Activated T-cell treated with anti-CD3 and anti-CD28 coated beads, Interleukin-2, amount 50 U/mL, for 1 hour (primary cell): ENCODE results near the gene COPB2.
"Not testable (repeated sequence)": the region's sequence is repeated elsewhere in the genome, so short reads cannot be mapped to it uniquely, and the experiment has no call there.

ENCODE experiments used
- DNase-seq: peaks from one replicate; pipeline ENCODE4 v3.0.0-alpha.2; 2020

COPB2 gene

DNA sequence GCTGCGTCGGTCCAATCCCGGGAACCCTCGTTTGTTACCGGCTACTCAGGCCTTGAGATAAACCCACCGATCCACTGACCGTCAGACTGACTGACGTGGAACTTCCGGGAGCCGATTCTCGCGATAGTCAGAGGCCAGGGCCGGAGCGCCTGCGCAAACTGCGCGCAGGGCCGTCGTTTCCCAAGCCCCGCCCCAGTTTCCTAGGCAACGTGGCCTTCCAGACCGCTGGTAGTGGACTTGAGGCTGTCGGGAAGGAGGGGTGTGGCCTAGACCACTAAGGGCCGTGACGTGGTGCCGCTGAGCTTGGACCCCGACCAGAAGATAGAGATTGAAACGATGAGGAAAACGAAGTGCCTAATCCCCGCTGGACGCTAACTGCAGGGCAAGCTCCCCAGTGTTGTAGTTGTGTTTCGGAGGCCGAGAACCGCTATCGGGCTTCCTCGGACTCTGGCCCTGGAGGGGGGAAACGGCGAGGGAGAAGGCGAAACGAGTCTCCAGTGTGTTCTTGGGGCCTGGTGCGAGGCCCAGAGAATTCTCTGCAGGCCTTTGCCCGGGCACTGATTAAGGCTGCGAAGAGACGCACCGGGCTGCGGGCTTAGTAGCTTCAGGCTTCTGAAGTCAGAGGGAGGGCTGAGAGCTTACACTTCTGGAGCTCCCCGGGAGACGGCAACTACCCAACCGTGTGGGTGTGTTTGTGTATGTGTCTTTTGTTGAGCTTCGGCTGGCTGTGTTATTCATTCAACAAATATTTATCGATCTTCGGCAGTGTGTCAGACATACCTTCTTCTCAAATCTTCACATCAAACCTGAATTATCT is at the start of gene COPB2:
COPB2 (minus strand) TSS at position 96 of the 817 bp plus-strand sequence. CDS start 97 bp downstream, outside the sequence.
- DNase-seq, result peak; percentile 96

DNA sequence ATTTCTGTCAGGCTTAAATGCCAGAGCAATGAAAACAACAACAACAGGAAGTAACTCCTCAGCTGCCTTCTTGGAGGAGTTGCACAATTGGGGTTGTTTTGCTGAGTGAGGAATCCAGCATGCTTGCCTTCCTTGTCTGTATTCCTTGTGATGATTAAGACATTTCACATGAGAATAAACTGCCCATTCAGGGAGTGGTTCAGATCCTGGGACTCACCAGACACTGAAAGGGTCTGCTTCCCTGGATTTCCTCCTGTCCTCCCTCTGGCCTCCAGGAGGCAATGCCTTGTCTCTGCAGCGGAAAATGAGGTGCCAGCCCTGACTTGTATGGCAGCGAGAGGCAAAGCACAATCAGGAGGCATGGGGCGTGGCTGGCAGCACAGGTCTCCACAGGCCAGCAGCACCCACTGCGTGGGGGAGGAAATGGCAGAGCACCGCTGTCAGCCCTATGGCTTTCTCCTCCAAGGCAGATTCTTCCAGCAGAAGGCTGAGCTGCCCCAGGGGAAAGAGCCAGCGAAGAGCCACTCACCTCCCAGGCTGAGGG is 45.4 kb upstream of the COPB2 start:
- no peak for DNase-seq

DNA sequence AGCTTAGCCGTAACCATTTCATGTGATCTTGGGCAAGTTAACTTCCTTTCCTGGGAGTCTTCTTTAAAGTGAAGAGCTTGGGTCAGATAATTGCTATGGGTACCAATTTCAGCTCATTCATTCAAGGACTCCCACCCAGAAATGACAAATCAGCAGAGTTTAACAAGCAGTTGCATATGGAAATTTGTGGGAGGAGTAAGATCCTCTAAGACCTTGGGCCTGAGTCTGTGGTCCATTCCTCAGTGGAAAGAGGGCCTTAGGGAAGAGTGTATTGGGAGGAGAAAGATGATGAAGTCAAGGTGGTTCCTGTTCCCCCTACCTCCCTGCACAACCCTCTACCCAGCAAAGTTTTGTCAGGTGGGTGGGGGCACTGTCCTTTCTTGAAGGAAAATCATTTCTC is 44.8 kb upstream of the COPB2 start:
- DNase-seq, result no peak

DNA sequence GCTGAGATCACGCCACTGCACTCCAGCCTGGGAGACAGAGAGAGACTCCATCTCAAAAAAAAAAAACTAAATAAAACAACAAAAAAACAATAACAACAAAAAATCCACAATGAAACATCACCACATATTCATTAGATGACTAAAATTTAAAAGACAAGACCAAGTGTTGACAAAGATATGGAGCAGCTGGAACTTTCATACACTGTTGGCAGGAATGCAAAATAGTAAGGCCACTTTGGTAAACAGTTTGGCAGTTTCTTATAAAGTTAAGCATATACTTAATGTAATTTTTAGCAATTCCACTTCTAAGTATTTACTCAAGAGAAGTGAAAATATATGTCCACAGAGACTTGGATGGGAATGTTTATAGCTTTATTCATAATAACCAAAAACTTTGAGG is 43.6 kb upstream of the COPB2 start:
- no peak for DNase-seq

DNA sequence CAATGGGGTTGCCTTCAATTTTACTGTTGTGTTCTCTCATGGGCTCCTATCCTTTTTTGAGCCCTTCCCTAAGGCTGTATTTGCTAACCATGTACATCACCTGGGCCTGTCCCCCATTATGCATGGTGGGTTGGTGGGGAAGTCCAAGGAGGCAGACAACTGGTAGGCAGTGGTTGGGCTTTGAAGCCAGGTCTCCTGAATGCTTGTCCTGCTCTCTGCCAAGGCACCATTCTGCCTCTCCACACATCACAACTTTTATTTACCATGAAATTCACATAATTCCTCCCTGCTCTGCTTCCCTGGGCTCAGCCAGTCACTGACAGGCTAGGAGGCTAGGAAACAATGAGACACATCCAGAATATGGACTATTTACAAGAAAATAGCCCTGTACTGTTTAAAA is 41.0 kb upstream of the COPB2 start:
- no peak for DNase-seq

DNA sequence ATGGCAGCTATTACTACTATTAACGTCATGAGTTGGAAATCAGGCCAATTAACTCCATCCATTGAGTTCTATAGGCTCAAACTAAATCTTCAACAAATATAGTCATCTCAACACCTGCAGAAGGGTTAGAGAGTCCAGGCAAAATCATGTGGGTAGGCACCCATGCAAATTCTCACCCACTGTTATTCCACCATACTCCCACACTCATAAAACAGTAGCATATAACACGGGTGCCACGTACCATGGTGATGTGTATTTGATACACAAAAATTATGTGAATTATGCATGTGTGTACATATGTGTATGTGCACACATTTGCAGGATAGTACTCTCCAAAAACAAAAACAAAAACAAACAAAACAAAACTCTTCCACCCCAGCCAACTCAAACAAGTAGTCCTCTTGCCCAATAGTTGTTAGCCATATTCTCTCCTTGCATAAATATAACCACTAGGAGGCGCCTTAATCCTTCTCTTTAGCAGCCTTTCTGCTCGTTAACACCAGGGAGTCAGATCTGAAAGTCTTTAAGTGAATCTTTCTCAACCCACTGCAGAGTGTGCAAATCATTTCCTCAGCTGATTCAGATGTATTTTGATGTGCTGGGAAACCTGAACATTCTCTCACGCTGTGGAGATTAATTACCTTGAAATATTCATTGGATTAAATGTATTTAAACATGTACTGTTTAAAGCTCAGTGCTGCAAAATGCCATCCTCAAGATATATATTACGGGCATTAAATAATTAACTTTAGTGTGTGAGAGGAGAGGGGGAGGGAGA is 38.0 kb upstream of the COPB2 start:
- DNase-seq, result no peak

DNA sequence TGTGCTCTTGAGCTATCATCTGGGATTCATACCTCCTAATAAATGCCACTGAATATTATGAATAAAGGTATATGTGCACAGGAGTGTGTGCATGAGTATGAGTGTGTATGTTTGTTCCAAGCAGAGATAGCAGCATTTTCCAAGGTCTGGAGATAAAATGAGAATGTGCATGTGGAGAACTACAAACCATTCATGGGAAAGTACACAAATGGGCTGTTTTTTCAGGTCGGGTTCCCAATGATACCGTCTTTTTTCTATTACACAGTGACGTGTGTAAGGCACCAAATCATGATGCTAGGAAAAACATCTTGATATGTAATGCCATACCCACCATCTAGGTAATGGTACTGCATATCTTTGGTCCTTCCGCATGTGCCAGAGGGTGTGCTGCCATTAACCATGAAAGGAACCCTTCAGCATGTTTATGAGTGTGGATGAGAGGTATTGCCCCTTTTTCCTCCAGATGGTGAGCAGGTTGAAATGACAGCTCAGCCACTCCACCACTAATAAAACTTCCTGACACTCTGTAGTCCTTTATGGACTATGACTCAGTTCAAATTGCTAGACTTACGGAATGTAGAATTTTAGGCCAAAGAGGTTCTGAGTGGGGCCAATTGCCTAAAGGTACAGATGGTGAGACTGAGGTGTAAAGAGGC is 36.4 kb upstream of the COPB2 start:
- DNase-seq, result no peak

DNA sequence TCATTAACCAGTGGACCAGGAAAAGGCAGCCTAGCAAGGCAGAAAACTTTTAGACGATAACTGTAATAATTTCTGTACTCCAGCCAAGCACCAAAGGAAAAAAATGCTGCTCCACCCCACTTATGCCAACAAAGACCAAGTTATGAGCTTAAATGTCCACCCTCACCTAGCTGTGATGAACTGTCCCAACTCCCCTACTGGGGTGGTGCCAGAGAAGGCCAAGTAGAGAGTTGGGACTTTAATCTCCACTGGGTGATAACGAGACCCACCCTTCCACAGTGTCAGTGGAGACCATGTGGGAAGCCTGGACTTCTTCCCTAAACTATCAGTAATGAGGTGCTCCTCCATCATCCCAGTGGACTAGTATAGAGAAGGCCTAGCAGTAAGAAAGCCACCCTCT is 33.8 kb upstream of the COPB2 start:
- DNase-seq, result no peak

DNA sequence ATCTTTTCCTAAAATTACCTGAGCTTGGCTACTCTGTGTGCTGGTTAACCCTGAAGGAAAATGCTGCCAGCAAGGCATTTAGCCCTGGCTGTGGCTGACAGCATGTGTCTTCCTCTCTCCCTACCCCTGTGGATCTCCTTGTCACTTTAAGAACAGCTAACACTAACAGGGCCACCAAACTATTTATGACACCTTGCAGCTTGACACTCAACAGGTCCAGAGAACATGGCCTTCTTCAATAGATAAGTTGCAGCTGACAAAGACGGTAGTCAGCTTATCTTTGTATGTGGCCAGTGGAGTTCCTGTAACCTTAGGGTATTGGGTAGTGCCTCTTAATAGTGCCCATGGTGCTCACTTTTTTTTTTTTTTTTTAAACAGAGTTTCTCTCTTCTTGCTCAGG is 32.0 kb upstream of the COPB2 start:
- no peak for DNase-seq

DNA sequence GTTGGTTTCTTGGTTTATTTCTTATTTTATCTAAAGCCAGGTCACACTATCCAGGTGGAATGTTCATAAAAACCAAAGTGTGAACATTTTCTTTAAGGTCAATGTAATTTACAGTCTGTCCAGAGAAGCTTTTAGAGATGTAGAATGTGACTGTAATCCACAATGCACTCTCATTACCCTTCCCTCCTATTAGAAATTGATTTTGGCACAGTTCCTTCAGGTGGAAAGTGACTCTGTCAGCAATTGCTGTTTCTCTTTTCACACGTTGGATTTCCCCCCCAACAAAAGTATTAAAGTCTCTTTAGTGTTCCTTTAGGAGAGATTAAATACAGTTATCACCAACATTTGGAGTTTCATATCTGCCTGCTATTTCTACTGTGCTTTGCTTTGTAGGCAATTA is 31.6 kb upstream of the COPB2 start:
- no peak for DNase-seq

DNA sequence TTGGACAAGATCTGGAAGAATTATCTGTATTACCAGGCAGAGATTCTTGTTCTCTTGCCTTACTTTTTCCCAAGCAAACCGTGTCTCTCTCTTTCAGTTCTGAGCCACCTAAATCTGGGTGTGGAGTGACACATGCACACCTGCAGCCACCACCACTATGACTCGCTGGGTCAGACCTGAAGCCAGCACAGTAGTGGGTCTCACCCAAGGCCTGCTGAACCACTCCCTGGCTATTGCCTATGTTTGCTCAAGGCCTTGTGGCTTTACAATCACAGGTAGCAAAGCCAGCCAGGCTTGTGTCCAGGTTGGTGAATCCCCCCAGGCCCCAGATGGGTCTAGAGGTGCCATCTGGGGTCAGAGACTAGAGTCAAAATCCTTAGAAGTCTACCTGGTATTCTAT is 28.7 kb upstream of the COPB2 start:
- DNase-seq, result no peak

DNA sequence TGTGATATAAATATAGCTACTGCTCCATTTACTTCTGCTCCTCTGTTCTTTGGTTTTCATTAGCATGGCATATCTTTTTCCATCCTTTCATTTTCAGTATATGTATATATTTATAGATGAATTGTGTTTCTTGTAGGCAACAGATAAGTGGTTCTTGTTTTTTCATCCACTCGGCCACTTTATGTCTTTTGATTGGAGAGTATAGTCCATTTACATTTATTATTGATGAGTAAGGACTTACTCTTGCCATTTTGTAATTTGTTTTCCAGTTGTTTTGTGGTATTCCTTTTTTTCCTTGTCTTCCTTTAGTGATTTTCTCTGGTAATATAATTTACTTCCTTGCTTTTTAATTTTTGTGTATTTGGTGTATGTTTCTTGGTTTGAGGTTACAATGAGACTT is 26.8 kb upstream of the COPB2 start:
- DNase-seq, result no peak

DNA sequence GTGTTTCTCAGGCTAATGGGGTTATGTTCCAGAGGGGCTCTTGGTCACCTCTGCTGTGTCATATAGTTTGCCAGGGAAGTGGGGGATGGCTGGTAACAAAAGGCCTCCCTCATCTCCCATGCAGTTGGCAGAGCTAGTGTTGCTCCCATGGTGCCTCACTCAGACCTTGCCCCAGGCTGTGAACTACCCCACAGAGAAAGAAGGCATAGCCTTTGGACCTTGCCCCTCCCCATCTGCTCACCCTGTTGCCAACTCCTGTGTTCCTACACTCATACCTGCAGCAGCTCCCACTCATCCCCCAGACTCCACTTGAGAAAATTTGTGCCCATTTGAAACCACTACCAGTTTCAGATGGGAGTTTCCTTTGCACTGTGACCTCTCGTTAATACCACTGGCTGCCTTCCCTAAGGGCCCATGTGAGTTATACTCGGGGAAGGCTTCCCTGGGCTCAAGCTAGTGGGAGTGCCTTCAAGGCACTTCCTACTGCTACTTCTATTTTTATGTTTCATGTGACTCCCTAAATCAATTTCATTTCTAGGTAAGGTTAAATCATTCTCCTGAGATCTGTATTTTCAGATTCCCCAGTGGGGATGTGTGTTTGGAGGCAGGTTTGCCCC is 25.3 kb upstream of the COPB2 start:
- no peak for DNase-seq

DNA sequence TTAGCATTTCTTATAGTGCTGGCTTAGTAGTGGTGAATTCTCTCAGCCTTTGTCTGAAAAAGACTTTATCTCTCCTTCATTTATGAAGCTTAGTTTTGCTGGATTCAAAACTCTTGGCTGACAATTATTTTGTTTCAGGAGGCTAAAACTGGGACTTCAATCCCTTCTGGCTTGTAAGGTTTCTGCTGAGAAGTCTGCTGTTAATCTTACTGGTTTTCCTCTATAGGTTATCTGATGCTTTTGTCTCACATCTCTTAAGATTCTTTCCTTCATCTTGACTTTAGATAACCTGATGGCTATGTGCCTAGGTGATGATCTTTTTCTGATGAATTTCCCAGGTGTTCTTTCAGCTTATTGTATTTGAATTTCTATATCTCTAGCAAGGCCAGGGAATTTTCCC is 23.4 kb upstream of the COPB2 start:
- DNase-seq, result not testable (repeated sequence)

DNA sequence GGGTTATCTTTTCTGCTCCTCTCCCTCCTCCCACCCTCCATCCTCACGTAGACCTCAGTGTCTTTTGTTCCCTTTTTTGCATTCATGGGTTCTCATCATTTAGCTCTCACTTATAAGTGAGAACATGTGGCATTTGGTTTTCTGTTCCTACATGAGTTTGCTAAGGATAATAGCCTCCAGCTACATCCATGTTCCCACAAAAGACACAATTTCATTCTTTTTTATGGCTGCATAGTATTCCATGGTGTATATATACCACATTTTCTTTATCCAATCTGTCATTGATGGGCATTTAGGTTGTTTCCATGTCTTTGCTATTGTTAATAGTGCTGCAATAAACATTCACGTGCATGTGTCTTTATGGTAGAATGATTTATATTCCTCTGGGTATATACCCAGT is 11.7 kb upstream of the COPB2 start:
- not testable (repeated sequence) for DNase-seq

DNA sequence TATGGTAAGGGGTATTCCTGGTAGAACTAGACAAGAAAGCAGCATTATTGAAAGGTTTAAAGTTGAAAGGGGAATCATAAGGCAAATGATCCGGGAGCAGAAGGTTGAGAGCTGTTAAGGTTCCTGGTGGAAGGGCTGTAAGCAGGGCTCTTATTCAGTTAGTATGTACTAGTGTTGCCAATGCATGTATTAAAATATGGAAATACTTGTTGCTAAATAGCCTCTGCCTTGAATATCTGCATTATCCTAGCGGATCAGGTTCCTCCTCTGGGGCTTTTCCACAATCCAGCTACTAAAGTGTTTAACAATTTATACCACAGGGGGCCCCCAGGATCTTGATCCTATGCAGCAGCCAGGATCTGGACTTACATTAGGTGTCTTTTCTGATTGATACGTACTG is 7.3 kb upstream of the COPB2 start:
- DNase-seq, result no peak

DNA sequence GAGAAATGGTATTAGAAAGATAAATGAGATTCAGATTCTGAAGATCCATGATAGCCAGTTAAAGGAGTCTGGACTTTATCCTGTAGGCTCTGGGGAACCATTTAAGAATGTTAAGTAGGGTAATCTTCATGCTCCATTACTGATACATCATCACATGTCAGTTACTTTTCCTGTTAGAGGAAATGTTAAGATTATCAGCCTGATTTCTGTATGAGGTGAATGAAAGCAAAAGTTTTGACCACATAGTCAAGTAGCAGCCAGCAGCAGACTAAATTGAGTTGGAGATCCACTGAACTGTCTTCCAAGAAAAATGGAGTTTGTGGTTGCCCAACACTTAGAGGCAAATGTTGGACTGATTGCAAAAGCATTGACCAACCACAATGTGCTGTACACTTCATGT is 4.7 kb upstream of the COPB2 start:
- DNase-seq, result no peak

DNA sequence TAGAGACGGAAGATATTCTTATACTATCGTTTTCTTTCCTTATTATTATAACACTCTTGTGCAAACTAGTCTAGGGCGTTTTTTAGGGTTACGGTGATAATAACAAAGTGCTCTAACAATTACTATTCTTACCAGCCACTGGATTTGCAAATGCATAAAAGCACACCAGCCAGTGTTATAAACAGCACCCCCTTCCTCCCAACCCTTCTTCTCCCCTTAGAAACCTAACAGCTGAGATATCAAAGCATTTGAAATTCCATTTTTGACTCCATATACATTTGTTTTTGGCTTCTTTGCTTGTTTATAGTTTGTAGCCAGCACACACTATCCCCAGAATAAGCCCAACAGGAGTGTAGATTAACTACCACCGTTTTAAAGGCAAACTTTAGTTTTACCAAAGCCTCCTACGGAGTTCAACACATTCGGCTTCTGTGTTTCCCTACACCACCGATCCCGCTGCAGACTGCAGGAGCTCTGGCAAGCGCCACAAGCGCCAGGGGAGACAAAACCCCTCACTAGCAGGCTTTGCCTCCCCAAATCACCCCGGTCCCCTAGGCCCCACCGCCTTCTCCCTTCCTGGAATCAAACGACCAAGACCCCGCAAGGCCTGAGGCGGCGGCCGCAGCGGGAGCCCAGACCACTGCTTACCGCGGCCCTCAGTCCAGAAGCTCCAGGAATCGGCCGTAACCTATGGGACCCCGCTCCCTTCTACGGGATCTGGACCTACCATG is 461 bp downstream of the COPB2 start:
- DNase-seq, result no peak

DNA sequence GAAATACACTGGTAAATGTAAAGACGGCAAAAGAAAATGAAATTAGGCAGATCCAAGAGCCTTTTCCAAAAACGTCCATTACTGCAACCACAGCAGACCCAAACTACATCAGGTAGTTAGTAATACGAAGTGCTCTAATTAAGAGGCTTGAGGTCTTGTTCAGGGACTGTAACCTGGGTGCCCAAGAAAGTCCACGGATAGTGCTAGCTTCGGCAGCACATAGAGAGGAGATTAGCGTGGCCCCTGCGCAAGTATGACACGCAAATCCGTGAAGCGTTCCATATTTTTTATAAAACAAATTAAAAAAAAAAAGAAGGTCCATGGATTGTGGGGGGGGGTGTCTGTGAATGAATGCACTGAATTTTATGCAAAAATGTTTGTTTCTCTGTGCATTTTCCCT is 1.4 kb downstream of the COPB2 start:
- no peak for DNase-seq

DNA sequence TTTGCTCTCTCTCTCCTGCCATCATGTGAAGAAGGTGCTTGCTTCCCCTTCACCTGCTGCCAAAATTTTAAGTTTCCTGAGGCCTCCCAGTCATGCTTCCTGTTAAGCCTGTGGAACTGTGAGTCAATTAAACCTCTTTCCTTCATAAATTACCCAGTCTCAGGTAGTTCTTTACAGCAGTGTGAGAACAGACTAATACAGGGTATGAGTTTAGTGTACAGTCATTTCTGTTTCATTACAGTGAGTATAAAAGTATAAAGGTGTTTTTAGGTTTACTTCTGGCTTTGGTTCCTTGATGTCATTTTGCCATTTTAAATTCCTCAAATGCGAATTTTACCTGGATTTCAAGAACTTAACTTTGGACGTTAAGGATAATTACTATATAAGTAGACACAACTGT is 7.2 kb downstream of the COPB2 start:
- DNase-seq, result not testable (repeated sequence)

DNA sequence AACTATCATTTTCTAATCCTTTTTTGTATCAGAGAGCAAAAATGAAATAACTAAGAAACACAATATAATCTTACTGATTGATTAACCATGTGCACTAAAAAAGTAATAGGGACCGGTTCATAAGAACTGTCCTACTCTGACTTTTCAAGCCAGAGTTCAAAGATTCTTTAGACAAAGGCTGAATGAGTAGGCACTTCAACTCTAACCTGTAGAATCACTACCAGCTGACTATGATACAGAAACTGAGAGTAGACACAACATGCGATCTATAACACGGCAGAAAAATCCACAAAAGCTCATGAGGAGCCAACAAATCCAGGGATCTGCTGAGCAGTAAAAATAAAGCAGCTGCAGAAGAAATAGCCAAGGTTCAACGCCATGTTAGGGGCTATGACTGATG is 8.9 kb downstream of the COPB2 start:
- DNase-seq, result no peak

DNA sequence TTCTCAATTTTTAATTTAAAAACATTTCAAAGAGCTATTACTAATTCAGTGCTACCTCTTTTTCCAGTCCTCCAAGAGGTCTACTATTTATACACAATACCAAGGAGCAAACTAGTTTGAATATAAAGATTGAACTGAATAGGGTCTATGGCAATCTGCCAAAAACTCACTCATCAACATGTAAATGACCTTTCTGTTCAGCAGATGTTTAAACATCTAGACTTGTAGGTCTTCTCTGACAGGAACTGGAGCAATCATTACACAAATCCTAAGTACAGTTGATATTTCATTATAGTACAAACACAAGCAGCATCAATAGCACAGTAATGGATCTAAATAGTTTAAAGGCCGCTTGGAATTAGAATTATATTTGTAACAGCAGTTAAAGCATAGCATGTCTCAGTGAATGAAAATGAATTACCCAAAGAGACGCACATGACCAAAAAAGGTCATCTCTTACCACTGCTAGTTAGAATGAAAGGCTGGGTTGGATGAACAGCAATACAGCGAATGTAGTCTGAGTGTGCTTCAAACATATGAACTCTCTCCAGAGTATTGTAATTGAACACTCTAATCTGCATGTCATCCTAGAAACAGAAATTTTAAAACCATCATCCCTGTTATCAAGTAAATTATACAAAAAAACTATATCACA is 10.7 kb downstream of the COPB2 start:
- DNase-seq, result no peak
